Suppressor macrophage treated with lipopolysaccharide for 4 hours (primary cell): ENCODE results near the gene ZNF106.

Source experiments
- DNase-seq: peaks from one replicate; pipeline ENCODE4 v3.0.0-alpha.2; 2020

The ZNF106 gene

GRCh38 chr15:42490671-42491538 lies at the start of gene ZNF106:
Gene ZNF106, minus strand, starts transcription at chr15:42491141. Its CDS starts 18,852 bp downstream, at chr15:42472289.
- DNase-seq: peak; percentile 94

DNA sequence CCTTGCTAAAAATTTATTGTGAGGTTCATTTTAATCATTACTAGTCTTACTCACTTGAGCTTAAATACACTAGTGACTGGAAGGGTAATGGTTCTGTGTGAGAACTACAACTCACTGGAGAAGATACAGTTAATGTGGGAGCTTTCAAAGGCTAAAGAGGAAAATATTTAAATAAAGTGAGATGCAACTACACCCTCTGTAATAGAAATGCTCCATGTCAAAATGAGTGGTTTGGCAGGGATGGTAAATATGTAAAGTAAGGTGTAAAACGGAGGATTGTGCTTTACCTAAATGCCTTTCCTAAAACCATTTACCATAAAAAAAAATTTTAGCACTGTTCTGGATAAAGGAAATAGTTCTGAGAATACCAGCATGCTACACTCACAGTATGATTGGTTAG lies 42.3 kb upstream of the ZNF106 start:
- no peak for DNase-seq

DNA sequence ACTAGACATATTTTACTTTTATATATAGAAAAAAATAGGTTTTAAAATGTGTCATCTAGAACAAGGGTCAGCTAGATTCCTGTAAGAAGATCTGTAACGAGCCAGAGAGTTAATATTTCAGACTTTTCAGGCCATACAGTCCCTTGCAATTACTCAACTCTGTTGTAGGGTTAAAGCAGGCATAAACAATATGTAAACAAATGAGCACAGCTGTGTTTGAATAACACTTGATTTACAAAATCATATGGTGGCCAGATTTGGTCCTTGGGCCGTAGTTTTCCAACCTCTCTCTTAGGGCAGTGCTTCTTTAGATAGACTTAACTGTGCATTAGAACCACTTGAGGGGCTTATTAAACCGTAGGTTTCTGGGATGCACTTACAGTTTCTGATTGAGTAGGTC lies 38.0 kb upstream of the ZNF106 start:
- no peak for DNase-seq

DNA sequence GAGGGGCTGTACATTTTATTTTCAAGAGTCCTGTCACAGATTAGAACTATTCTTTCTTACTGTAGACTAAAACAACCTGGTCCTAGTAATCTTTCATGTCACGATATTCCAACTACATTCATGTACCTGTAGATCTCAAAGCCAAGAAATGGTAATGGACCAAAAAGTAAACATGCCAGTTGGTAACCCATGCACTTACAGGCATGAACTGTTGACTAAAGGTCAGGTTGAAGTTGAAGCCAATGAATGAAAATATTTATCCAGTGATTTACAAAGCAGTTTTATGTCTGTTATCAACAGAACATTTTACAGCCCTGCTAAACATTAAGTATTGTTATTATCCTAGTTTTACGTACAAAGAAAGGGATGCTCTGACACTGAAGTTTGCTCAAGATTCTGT lies 32.4 kb upstream of the ZNF106 start:
- DNase-seq: no peak

DNA sequence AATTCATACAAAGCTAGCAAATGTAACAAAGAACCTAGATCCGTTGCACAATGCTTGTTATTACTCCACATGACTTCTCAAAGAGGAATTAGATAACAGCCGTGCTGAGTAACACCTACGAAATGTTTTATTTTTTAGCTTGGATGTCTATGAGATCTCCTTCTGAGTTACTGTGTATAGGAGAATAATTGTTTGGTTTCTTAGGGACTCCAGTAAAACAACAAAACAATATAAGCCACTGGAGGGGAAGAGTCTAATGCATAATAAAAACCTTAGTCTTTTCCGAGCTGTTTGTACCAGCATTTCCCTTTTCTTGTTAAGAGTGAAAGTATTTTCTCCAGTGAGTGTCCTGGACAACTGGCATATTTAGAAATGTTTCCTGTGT lies 20.1 kb upstream of the ZNF106 start:
- peak; percentile 64 for DNase-seq

DNA sequence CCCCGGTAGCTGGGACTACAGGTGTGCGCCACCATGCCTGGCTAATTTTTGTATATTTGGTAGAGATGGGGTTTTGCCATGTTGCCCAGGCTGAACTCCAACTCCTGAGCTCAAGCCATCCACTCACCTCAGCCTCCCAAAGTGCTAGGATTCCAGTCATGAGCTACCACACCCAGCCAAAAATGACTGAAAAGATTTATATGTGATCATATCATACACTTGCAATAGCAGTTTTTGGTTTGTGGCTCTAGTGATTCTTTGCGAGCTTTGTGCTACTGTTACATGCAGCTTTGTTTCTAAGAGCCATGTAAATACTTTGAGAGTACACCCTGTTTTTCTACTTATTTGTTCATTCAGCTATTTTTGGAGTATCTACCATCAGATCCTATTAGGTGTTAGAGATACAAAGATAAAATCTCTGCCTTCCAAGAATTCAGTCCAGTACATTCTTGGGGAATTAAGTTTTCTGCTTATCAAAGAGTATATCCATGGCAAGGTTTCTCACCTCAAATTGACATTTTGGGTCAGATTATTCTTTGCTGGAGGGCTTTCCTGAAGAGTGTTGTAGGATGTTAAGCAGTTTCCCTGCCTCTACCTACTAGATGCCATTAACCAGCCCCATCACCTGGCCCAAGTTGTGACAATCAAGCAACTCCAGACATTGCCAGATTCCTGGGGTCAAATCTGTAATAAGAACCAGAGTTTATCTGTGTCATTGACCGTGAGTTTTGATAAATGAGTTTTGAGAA lies 19.5 kb upstream of the ZNF106 start:
- DNase-seq: no peak

GRCh38 chr15:42508263-42508690 lies 17.3 kb upstream of the ZNF106 start:
- DNase-seq: no peak

- DNase-seq: no peak
Measured at GRCh38 chr15:42507514-42507913, 16.6 kb upstream of the ZNF106 start.

DNA sequence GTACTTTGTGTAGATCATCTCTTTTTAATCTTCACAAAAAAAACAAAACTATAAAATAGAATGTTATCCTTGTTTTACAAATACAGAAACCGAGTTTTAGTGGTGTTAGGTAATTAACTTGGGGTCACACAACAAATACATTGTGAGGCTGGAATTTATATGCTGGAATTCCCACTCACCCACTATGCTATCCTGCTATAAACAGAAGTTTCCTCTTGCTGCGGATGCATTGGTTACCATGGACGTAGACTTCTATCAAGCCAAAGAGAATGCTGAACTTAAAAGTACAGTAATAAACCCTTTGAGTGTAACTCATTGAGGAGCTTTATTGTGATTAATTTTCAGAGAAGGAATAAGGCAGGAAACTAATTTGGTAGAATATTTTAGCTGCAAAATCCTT lies 13.7 kb upstream of the ZNF106 start:
- no peak for DNase-seq

GRCh38 chr15:42503825-42504224 lies 12.9 kb upstream of the ZNF106 start:
- no peak for DNase-seq

DNA sequence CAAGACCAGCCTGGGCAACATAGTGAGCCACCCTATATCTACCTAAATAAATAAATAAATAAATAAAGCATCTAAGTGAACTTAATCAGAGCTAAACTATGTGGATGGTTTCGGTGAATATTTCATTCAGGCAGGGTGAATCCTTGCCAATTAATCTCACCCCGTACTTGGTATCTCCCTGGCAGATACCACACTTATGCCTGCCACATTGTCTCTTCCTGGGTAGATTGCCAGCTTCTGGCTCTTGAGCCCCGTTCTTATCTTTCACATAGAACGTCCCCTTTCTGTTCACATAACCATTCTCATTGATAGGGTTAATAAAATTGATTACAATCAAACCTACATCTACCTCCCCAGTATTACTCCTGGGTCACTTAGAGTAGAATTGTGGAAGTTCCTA lies 11.5 kb upstream of the ZNF106 start:
- no peak for DNase-seq

DNA sequence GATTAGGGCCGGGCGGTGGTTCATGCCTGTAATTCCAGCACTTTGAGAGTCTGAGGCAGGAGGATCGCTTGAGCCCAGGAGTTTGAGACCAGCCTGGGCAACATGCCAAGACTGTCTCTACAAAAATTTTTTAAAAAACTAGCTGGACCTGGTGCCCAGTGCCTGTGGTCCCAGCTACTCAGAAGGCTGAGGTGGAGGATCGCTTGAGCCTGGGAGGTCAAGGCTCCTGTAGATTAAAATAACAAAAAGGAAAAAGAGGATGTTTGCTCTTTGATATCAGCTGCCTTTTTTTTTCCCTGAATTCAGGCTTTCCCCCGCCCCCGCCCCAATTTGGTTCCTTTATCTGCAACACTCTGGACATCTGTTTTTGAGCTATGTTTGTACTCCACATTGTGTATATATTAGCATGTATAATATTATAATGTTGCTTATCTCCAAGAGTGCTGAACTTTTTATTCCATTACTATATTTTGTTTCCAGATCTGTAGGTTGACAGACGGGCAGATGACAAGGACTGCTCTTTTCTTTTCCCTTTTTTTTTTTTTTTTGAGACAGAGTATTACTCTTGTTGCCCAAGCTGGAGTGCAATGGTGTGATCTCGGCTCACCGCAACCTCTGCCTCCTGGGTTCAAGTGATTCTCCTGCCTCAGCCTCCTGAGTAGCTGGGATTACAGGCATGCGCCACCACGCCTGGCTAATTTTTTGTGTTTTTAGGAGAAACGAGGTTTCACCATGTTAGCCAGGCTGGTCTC lies 9.1 kb upstream of the ZNF106 start:
- no peak for DNase-seq

DNA sequence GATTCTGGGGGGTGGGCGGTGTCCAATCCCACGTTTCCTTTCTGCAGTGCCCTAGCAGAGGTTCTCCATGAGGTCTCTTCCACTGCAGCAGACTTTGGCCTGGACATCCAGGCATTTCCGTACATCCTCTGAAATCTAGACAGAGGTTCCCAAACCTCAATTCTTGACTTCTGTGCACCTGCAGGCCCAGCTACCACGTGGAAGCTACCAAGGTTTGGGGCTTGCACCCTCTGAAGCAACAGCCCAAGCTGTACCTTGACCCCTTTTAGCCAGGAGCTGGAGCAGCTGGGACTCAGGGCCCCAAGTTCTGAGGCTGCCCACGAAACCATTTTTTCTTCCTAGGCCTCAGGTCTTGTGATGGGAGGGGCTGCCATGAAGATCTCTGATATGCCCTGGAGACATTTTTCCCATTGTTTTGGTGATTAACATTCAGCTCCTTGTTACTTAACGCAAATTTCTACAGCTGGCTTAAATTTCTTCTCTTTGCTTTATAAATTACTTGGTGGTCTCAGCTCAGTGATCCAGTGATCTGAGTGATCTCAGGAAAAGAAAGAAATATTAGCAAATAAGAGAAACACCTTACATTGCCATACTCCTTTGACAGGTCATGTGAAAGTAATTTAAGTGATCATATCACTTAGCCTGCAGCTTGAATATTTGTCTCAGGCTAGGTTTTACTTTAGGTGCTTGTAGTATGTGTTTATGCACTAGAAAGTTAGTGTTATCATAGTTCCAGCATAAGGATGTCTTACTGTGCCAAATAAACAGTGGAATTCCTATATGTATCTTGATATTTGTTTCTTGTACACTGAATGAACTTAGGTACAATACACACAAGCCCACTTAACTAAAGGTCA lies 7.5 kb upstream of the ZNF106 start:
- DNase-seq: no peak

DNA sequence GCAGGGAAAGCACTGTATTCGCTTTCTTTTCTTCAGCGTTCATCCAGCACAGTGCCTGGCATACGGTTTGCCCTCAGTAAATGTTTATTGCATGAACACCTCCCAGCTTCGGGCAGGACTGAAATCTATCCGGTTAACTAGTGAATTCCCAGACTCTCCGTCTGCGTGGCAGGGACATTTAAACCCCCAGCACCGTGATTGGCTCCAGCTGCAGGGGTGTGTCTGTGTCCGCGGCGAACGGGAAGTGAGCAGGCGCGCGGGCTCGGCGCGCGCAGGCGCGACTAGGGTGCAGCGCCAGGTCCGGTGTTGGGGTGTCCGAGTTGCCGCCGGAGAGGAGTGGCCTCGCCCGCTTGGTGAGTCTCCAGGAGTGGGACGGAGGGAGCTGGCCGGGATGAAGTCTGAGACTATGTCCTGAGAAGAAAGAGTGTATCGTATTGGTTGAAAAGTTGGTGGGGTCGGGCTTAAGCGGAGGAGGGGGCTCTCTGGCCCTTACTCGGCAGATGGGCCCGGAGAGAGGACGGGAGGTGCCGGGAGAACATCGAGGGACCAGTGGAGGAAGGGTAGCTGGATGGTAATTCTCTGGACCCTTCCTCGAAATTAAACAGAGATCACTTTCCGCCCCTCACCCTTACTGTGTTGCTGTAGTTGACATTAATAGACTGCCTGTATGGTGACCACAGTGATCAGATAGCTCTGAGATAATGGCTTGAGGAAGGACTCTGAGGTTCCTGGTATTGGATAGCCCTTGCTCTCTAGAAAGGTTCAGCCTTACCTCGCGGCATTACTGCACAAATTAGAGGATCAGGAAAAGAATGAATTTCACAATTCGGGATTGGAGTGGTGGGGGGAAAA lies 4.6 kb upstream of the ZNF106 start, which contains the start of gene SNAP23:
SNAP23 (plus strand) TSS at position 274 of the 852 bp plus-strand sequence. CDS start 16,213 bp downstream, outside the sequence.
- DNase-seq: peak; percentile 92

DNA sequence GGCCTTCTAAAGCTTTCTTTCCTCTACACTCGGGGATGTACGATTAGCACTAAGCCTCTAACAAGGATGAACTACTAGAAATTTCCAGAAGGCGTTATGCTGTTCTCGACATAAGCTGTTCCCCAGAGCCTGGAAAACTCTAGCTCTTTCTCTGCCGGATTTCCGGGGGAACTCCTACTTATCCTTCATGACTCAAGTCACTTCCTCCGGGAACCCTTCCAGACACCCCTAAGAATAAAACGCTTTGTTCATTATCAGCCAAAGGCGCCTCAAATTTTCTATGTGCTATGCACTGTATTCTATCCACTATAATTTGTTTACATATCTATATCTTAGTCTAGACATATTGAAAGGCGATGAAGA lies 4.0 kb upstream of the ZNF106 start:
- peak; percentile 59 for DNase-seq

DNA sequence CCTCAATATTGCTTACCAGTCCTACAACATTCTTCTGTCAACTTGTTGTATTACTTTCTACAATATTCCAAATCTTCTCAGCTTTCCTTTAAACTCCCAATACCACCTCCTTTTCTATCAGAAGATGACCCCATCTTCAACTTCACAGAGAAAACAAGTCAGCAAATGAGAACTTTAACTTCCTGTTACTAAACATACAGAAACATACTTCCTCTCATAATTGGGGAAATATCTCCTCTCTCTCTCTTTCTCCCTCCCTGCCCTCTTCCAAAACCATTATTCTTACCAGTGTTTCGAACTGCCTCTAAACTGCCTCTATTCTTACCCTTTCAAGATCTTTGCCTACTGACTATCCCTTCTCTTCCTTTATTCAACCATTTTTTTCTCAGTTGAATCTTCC lies 2.7 kb upstream of the ZNF106 start:
- DNase-seq: peak; percentile 48

GRCh38 chr15:42491539-42492225 lies 741 bp upstream of the ZNF106 start:
- no peak for DNase-seq

- peak; percentile 37 for DNase-seq
Measured at GRCh38 chr15:42490291-42490670, 660 bp downstream of the ZNF106 start.

DNA sequence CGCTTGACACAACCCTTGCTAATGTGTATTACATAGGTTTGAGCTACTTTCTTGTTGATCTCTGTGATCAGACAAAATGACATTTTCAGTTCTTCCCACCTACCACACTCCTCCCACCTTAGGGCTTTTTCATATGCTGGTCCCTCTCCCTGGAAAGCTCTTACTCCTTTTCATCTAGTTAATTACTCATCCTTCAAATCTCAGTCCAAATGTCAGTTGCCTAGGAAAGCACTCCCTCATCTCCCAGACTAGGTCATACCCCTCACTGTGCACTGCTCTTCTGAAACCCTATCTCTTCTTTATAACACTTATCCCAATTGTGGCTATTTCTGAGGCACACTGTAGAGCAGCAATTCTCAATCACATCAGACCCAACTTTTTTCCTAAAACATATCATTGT lies 7.3 kb downstream of the ZNF106 start:
- no peak for DNase-seq

DNA sequence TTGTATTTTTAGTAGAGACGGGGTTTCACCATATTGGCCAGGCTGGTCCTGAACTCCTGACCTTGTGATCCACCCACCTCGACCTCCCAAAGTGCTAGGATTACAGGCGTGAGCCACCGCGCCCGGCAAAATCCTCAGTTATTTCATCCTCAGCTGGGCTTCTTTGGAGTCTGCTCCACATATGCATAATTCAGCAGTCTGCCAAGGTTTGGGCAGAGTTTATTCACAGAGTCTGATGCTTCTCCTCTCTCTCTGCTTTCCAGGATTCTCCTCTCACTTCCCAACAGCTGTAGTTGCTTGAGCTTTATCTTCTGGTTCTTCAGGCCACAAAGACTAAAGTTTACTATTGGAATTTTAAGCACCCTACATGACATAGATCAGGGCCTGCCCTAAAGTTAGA lies 8.2 kb downstream of the ZNF106 start:
- no peak for DNase-seq

DNA sequence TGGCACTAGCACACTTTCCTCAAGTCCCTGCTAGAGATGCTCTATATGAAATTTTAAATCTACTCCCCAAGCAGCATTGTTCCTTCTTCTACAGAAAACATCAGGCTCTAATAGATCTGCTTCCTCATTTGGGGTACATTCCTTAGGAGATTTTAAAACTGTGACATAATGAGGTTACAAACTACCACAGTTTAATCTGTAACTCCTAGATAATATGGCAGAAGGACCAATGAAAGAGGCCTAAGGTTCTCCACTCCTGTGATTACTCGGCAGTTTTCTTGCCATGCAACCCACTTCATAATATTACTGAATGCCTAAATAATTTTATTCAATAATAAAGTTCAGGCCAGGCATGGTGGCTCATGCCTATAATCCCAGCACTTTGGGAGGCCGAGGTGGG lies 16.1 kb downstream of the ZNF106 start:
- no peak for DNase-seq
